PC-9 (cell line): ENCODE data around the gene KLK7.

Experiments used
- CTCF ChIP-seq: fragments of 200-600 bp; sonication (generic); conservative IDR thresholded peaks from 2 replicates; pipeline ENCODE4 v1.6.1; 2017; ENCODE audit warnings: mixed run types, antibody characterized with exemption, mild to moderate bottlenecking, moderate library complexity
- EZH2 ChIP-seq: fragments of 200-600 bp; sonication (generic); IDR thresholded peaks from 2 replicates; pipeline ENCODE4 v1.8.0; 2017; ENCODE audit warnings: antibody characterized with exemption, low read depth

- no peak for TF ChIP-seq CTCF
- no peak for TF ChIP-seq EZH2
Measured at GRCh38 chr19:50994129-50994528, 10.4 kb upstream of the KLK7 start.
